Spinal cord (tissue), 10 donors: ENCODE measurements around the gene LEFTY1. TPM values are rescaled to one million over a fixed set of nuclear protein-coding genes. Genes with fewer than 3 reads are reported as not detected.

Experiments
- DNase-seq, 6 donors: peaks; one replicate each; pipeline versions ENCODE4 v3.0.0 to v3.0.0-alpha.2; 2013 to 2015; ENCODE audit warnings: low spot score in 6 of 6, low read depth in 4 of 6
- H3K27ac ChIP-seq: one replicate; pipeline ENCODE4 v1.5.1; 2013; ENCODE audit warnings: low read depth, low read length, control low read depth
- H3K27me3 ChIP-seq: one replicate; pipeline ENCODE4 v1.6.1; 2013; ENCODE audit warnings: low read length; ENCODE audit not compliant: control insufficient read depth, insufficient read depth
- H3K36me3 ChIP-seq: one replicate; pipeline ENCODE4 v1.6.1; 2013; ENCODE audit warnings: low read length; ENCODE audit not compliant: control insufficient read depth, insufficient read depth
- H3K4me1 ChIP-seq: one replicate; pipeline ENCODE4 v1.6.1; 2013; ENCODE audit warnings: low read length; ENCODE audit not compliant: control insufficient read depth, insufficient read depth
- H3K4me3 ChIP-seq: one replicate; pipeline ENCODE4 v1.5.1; 2013; ENCODE audit warnings: low read depth, low read length, control low read depth
- H3K9me3 ChIP-seq: one replicate; pipeline ENCODE4 v1.6.1; 2013; ENCODE audit warnings: low read length; ENCODE audit not compliant: control insufficient read depth, insufficient read depth
- WGBS: methylation state at CpG from one replicate; pipeline ENCODE4 v1.1.5; 2013; ENCODE audit warnings: missing lambda C conversion rate; ENCODE audit not compliant: insufficient coverage; 5-methylcytosine and 5-hydroxymethylcytosine counted together
- polyA plus RNA-seq, 2 donors: library from polyadenylated mRNA; unstranded; fragments of 120-200 nt; gene quantifications; one replicate each; pipeline ENCODE4 v1.2.1, GENCODE V29; 2013; ENCODE audit not compliant: insufficient read length in 2 of 2
- total RNA-seq, 2 donors: library from RNA; depleted of rRNA in 1 of 2; stranded (reverse); fragments of 120-200 nt in 1 of 2; fragments of >200 nt in 1 of 2; gene quantifications; one replicate each; pipeline versions ENCODE4 v1.2.3 to v1.2.4, GENCODE V29; 2013 to 2014
- donor health status: healthy.

LEFTY1 gene
- total and polyA plus RNA-seq, 4 donors: 0.77 to 2.7 (median 1.7) TPM

DNA sequence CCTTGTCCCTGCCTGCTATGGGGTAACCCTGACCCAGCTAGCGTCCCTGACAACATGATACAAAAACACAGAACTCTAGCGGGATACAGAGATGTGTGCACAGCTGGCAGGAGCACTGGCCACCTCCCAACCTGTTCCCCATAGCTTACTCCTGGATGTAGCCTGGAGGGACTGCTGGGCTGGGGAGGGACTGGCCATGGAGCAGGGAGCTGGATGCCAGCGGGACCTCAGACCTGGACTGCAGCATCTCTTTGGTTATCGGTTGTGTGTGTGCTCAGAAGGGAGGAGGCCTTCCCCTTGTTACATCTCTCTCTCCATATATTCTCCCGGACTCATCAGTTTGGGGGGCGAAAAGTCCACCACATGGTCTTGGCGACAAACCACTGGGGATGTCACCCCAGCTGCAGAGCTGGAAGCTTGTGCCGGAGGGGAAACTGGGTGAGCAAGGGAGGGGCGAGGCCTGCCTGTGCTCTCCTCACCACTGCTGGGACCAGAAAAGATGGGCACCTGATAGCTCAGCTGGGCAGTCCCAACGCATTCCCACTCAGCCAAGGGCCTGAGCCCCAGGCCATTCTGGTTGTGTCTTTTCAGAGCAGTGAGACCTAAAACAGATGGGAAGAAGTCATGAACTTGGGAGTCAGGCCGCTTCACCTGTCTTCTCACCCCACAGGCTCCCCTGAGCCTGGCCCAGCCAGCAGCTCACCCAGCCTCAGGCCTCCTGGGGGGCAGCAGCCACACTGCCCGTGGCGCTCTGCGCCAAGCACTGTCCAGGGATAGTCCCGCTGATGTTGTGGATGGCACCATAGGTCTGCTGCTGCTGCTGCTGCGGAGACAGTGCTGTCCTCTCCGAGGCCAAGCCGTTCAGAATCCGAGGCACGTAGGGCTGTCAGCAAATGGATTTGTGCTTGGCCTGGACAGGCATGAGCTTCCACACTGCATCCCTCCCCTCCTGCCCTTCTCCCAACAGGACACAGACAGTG, 42.3 kb downstream of the LEFTY1 start:
- DNase-seq: no peak
- Histone ChIP-seq H3K9me3 (no peaks in the 10 kb centered on the region), H3K4me1 (peaks cover 48% of the 10 kb centered on the region), H3K36me3 (peaks cover 65% of the 10 kb centered on the region), H3K27ac (no peak overlapping the region), H3K4me3 (no peak overlapping the region), H3K27me3 (no peaks in the 10 kb centered on the region)
- WGBS: 92% methylated on average over 16 of the region's 20 CpGs

DNA sequence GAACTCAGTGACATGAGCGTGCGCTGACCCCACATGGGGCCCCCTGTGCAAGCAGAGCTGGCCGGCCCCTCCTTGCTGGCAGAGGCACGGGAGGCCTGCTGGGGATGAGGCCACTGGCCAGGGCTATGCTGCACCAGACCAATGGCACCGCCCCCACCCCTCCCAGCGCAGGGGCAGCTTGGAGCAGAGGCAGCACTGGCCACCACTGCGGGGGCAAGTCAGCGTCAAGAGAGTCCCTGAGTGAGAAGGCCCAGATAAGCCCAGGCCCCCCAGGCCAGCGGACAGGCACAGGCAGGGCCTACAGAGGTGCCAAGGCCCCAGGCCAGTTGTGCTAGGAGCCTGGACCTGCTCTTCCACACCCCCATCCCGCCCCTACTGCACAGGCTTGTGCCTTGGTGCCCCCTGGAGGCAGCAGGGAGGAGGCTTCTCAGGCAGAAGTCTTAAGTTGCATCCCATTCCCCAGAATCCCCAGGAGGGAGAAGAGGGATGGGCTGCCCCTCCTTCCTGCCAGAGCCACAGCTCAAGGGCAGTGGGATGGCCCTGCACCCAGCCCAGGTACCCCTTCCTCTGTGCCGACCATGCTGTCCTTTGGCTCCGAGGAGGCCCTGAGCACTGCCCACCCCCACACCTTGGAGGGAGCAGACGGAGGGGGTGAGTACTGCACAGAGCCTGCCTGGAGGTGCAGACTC, 43.2 kb downstream of the LEFTY1 start:
- no peak overlapping the region for H3K4me3 ChIP-seq
- H3K27me3 ChIP-seq: no peaks in the 10 kb centered on the region
- peak in 3 of 6 donors; percentile 31 to 79 (median 60) for DNase-seq
- peaks cover 65% of the 10 kb centered on the region for H3K36me3 ChIP-seq
- no peaks in the 10 kb centered on the region for H3K9me3 ChIP-seq
- no peak overlapping the region for H3K27ac ChIP-seq
- WGBS: 41% methylated on average over 11 of the region's 13 CpGs
- H3K4me1 ChIP-seq: peaks cover 42% of the 10 kb centered on the region

GRCh38 chr1:225845097-225845496, 43.8 kb downstream of the LEFTY1 start:
- DNase-seq: no peak
- H3K27ac ChIP-seq: no peak overlapping the region
- H3K36me3 ChIP-seq: peaks cover 67% of the 10 kb centered on the region
- H3K4me3 ChIP-seq: no peak overlapping the region
- H3K9me3 ChIP-seq: no peaks in the 10 kb centered on the region
- H3K4me1 ChIP-seq: peaks cover 42% of the 10 kb centered on the region
- H3K27me3 ChIP-seq: no peaks in the 10 kb centered on the region
- 80% methylated on average over 10 of the region's 14 CpGs for WGBS

DNA sequence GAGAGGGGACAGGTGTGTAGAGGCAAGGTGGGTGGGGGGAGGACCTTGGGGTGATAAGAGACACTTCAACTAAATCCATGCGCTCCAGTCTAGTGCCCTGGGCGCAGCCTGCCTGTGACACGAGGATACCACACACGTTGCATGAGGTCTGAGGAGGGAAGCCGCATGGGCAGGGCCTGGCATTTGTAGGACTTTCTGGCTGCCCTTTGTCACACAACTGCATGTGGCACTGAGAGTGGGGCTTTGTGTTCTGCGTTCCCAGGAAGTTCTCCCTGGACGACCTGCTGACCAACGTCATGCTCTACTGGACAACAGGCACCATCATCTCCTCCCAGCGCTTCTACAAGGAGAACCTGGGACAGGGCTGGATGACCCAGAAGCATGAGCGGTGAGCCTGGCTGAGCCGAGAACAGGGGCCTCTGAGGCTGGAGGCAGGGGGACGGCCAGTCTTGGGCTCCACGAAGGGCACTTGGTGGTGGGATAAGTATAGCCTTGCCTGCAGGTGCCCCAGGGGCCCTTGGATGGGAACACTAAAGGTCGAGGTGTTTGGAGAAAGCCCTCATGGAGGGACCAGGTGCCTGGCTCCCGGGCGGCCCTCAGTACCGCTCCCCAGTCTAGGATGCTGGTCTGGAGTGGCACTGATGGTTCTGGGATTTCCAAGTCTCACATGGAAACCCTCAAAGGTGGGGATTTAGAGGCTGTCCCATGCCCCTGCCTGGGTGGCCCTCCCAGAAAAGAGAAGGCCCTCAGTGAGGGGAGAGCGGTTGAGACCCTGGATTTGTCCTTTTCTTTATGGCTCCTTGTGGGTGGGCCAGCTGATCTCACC, 44.5 kb downstream of the LEFTY1 start:
- Histone ChIP-seq H3K27ac (no peak overlapping the region), H3K36me3 (peaks cover 70% of the 10 kb centered on the region), H3K27me3 (no peaks in the 10 kb centered on the region)

DNA sequence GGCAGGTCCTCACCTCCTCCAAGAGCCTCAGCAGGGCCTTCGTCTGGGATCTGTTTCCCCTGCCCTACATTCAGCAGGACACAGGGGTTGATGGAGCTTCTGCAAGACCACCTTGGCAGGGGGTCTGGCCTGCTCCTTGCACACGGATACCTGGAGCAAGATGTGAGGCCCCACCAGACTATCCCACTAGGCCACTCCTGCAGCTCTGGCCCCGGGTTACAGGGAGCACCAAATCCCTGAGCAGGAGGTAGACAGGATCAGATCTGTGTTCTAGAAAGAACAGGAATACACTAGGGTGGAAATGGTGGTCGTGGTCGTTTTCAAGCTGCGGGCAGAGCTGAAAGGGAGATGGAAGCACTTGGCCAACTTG, 45.5 kb downstream of the LEFTY1 start:
- H3K9me3 ChIP-seq: no peaks in the 10 kb centered on the region
- H3K4me1 ChIP-seq: peaks cover 29% of the 10 kb centered on the region
- H3K36me3 ChIP-seq: peaks cover 70% of the 10 kb centered on the region
- H3K27ac ChIP-seq: no peak overlapping the region
- H3K4me3 ChIP-seq: no peak overlapping the region
- no peaks in the 10 kb centered on the region for H3K27me3 ChIP-seq
- 84% methylated on average over 4 of the region's 6 CpGs for WGBS
- DNase-seq: no peak

More for the DNA sequence above, 44.5 kb downstream of the LEFTY1 start:
- DNase-seq: no peak
- 94% methylated on average over 17 of the region's 18 CpGs for WGBS
- Histone ChIP-seq H3K4me3 (no peak overlapping the region), H3K9me3 (no peaks in the 10 kb centered on the region), H3K4me1 (peaks cover 35% of the 10 kb centered on the region)

GRCh38 chr1:225842788-225843425, 46.0 kb downstream of the LEFTY1 start:
- Histone ChIP-seq H3K27me3 (no peaks in the 10 kb centered on the region), H3K36me3 (peaks cover 70% of the 10 kb centered on the region), H3K9me3 (no peaks in the 10 kb centered on the region), H3K4me1 (peaks cover 25% of the 10 kb centered on the region), H3K27ac (no peak overlapping the region), H3K4me3 (no peak overlapping the region)
- no peak for DNase-seq
- WGBS: 95% methylated on average over 6 of the region's 6 CpGs

- 86% methylated on average over 10 of the region's 12 CpGs for WGBS
- H3K36me3 ChIP-seq: peaks cover 65% of the 10 kb centered on the region
- no peaks in the 10 kb centered on the region for H3K9me3 ChIP-seq
- no peak overlapping the region for H3K27ac ChIP-seq
- H3K4me1 ChIP-seq: peaks cover 17% of the 10 kb centered on the region
- no peak overlapping the region for H3K4me3 ChIP-seq
- DNase-seq: no peak
- no peaks in the 10 kb centered on the region for H3K27me3 ChIP-seq
Observed at GRCh38 chr1:225842074-225842473, 46.9 kb downstream of the LEFTY1 start.

DNA sequence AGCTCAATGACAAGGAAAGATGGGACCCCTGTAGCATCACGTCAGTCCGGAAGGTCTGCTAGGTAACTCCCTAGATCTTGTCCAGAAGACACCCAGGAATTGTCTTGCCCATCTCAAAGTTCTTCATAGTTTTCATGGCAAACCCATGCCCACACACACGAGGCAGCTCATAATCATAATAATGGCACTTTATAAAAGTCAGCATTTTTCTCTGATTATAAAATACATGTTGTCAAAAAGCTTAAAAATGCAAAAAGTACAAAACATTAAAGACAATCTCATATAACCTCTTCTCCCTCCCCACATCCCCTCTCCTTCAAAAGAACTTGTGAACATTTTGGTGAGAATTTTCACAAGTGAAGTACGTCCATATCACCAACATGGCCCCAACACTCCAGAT, 48.2 kb downstream of the LEFTY1 start:
- Histone ChIP-seq H3K27me3 (no peaks in the 10 kb centered on the region), H3K27ac (no peak overlapping the region), H3K4me1 (peaks cover 6% of the 10 kb centered on the region), H3K36me3 (peaks cover 53% of the 10 kb centered on the region), H3K4me3 (no peak overlapping the region), H3K9me3 (no peaks in the 10 kb centered on the region)
- no peak for DNase-seq
- 90% methylated on average over 2 of the region's 4 CpGs for WGBS

- no peak for DNase-seq
- H3K27ac ChIP-seq: no peak overlapping the region
- no peaks in the 10 kb centered on the region for H3K9me3 ChIP-seq
- H3K36me3 ChIP-seq: peaks cover 49% of the 10 kb centered on the region
- no peak overlapping the region for H3K4me3 ChIP-seq
- peaks cover 3% of the 10 kb centered on the region for H3K4me1 ChIP-seq
- no CpG with 5 or more reads among the region's 1 CpG for WGBS
- no peaks in the 10 kb centered on the region for H3K27me3 ChIP-seq
Observed at GRCh38 chr1:225840223-225840610, 48.7 kb downstream of the LEFTY1 start.
